22Rv1 (cell line): ENCODE measurements around the gene MAP3K20.

Experiments used
- ZFX ChIP-seq: fragments of 450-650 bp; IDR thresholded peaks from 2 replicates; pipeline ENCODE4 v1.6.1; 2017; ENCODE audit warnings: antibody characterized with exemption, borderline replicate concordance
- TF ChIP-seq, protein P1 (sequence below): fragments of 450-650 bp; IDR thresholded peaks from 2 replicates; pipeline ENCODE4 v1.5.1; 2017; ENCODE audit warnings: mild to moderate bottlenecking

GRCh38 chr2:173124441-173124840, 48.8 kb downstream of the MAP3K20 start:
- TF ChIP-seq, protein P1, sequence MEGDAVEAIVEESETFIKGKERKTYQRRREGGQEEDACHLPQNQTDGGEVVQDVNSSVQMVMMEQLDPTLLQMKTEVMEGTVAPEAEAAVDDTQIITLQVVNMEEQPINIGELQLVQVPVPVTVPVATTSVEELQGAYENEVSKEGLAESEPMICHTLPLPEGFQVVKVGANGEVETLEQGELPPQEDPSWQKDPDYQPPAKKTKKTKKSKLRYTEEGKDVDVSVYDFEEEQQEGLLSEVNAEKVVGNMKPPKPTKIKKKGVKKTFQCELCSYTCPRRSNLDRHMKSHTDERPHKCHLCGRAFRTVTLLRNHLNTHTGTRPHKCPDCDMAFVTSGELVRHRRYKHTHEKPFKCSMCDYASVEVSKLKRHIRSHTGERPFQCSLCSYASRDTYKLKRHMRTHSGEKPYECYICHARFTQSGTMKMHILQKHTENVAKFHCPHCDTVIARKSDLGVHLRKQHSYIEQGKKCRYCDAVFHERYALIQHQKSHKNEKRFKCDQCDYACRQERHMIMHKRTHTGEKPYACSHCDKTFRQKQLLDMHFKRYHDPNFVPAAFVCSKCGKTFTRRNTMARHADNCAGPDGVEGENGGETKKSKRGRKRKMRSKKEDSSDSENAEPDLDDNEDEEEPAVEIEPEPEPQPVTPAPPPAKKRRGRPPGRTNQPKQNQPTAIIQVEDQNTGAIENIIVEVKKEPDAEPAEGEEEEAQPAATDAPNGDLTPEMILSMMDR, result no peak
- no peak for TF ChIP-seq ZFX
